Fibroblast of gingiva (primary cell): ENCODE data around the gene GTPBP3.

ENCODE experiments used
- DNase-seq: peaks from one replicate; pipeline ENCODE4 v3.0.0-alpha.2; 2011; ENCODE audit warnings: low read depth

GTPBP3 gene

GRCh38 chr19:17385878-17386611 lies 48.7 kb downstream of the GTPBP3 start:
- DNase-seq, result peak; percentile 18

- DNase-seq, result no peak
Measured at GRCh38 chr19:17389288-17389687, 51.9 kb downstream of the GTPBP3 start.

GRCh38 chr19:17389957-17390664 lies 52.8 kb downstream of the GTPBP3 start:
- DNase-seq, result no peak

GRCh38 chr19:17390665-17391370 lies 53.5 kb downstream of the GTPBP3 start:
- DNase-seq, result peak; percentile 89

GRCh38 chr19:17391371-17392151 lies 54.2 kb downstream of the GTPBP3 start:
- no peak for DNase-seq
